Adipocyte (in vitro differentiated cells): Measurements from ENCODE around the gene PIK3AP1.
A peak's percentile ranks its signal among the peaks of the same experiment; 100 is the strongest.
"Not testable (repeated sequence)": the region's sequence is repeated elsewhere in the genome, so short reads cannot be mapped to it uniquely, and the experiment has no call there.

ENCODE experiments used
- DNase-seq: peaks from one replicate; pipeline ENCODE4 v3.0.0-alpha.2; 2015; ENCODE audit warnings: low read depth
- H3K27me3 ChIP-seq: replicated peaks from 2 replicates; pipeline ENCODE4 v1.7.0; 2013; ENCODE audit warnings: mild to moderate bottlenecking, low read length, moderate library complexity; ENCODE audit not compliant: control insufficient read depth, insufficient read depth
- H3K36me3 ChIP-seq: 2 replicates; pipeline ENCODE4 v1.7.0; 2013; ENCODE audit warnings: low read length, mild to moderate bottlenecking, moderate library complexity; ENCODE audit not compliant: control insufficient read depth, insufficient read depth, severe bottlenecking
- H3K4me1 ChIP-seq: 2 replicates; pipeline ENCODE4 v1.7.0; 2013; ENCODE audit warnings: mild to moderate bottlenecking, low read length, moderate library complexity; ENCODE audit not compliant: control insufficient read depth, insufficient read depth
- H3K4me3 ChIP-seq: 2 replicates; pipeline ENCODE4 v1.7.0; 2013; ENCODE audit warnings: mild to moderate bottlenecking, low read length, moderate library complexity
- H3K9ac ChIP-seq: 2 replicates; pipeline ENCODE4 v1.7.0; 2013; ENCODE audit warnings: mild to moderate bottlenecking, low read length, moderate library complexity
- H3K9me3 ChIP-seq: 2 replicates; pipeline ENCODE4 v1.7.0; 2013; ENCODE audit warnings: mild to moderate bottlenecking, low read length, moderate library complexity; ENCODE audit not compliant: control insufficient read depth

The PIK3AP1 gene

GRCh38 chr10:96584035-96584434, 136.3 kb downstream of the PIK3AP1 start:
- H3K27me3 ChIP-seq: no peaks in the 10 kb centered on the region
- DNase-seq: no peak
- no peaks in the 10 kb centered on the region for H3K36me3 ChIP-seq
- H3K9ac ChIP-seq: no peak overlapping the region
- no peaks in the 10 kb centered on the region for H3K9me3 ChIP-seq
- peaks cover 63% of the 10 kb centered on the region for H3K4me1 ChIP-seq
- peak overlapping the region; percentile 51 for H3K4me3 ChIP-seq

- Histone ChIP-seq H3K9me3 (no peaks in the 10 kb centered on the region), H3K36me3 (peaks cover 3% of the 10 kb centered on the region), H3K9ac (no peak overlapping the region), H3K27me3 (no peaks in the 10 kb centered on the region), H3K4me3 (no peak overlapping the region), H3K4me1 (peaks cover 38% of the 10 kb centered on the region)
- no peak for DNase-seq
Measured at GRCh38 chr10:96579133-96579532, 141.2 kb downstream of the PIK3AP1 start.

GRCh38 chr10:96578633-96579032, 141.7 kb downstream of the PIK3AP1 start:
- no peak for DNase-seq
- H3K4me1 ChIP-seq: peaks cover 35% of the 10 kb centered on the region
- peaks cover 3% of the 10 kb centered on the region for H3K36me3 ChIP-seq
- H3K9me3 ChIP-seq: no peaks in the 10 kb centered on the region
- H3K4me3 ChIP-seq: no peak overlapping the region
- H3K9ac ChIP-seq: no peak overlapping the region
- H3K27me3 ChIP-seq: no peaks in the 10 kb centered on the region

GRCh38 chr10:96578022-96578421, 142.3 kb downstream of the PIK3AP1 start:
- peaks cover 3% of the 10 kb centered on the region for H3K36me3 ChIP-seq
- no peak overlapping the region for H3K9ac ChIP-seq
- no peaks in the 10 kb centered on the region for H3K9me3 ChIP-seq
- H3K4me1 ChIP-seq: peaks cover 35% of the 10 kb centered on the region
- no peak for DNase-seq
- no peaks in the 10 kb centered on the region for H3K27me3 ChIP-seq
- no peak overlapping the region for H3K4me3 ChIP-seq

- H3K27me3 ChIP-seq: no peaks in the 10 kb centered on the region
- H3K36me3 ChIP-seq: peaks cover 6% of the 10 kb centered on the region
- no peak overlapping the region for H3K4me3 ChIP-seq
- no peaks in the 10 kb centered on the region for H3K9me3 ChIP-seq
- DNase-seq: no peak
- peaks cover 30% of the 10 kb centered on the region for H3K4me1 ChIP-seq
- H3K9ac ChIP-seq: no peak overlapping the region
Measured at GRCh38 chr10:96577069-96577468, 143.2 kb downstream of the PIK3AP1 start.

GRCh38 chr10:96576277-96576980, 143.9 kb downstream of the PIK3AP1 start:
- no peaks in the 10 kb centered on the region for H3K27me3 ChIP-seq
- H3K4me1 ChIP-seq: peaks cover 24% of the 10 kb centered on the region
- no peaks in the 10 kb centered on the region for H3K9me3 ChIP-seq
- H3K9ac ChIP-seq: no peak overlapping the region
- H3K4me3 ChIP-seq: no peak overlapping the region
- no peak for DNase-seq
- peaks cover 6% of the 10 kb centered on the region for H3K36me3 ChIP-seq

- H3K9me3 ChIP-seq, H3K36me3 ChIP-seq, H3K9ac ChIP-seq, H3K4me3 ChIP-seq, DNase-seq, H3K27me3 ChIP-seq: not testable (repeated sequence)
- peaks cover 11% of the 10 kb centered on the region for H3K4me1 ChIP-seq
Measured at GRCh38 chr10:96574564-96574963, 145.8 kb downstream of the PIK3AP1 start.

GRCh38 chr10:96573036-96573435, 147.3 kb downstream of the PIK3AP1 start:
- Histone ChIP-seq H3K9ac (no peak overlapping the region), H3K36me3 (peaks cover 9% of the 10 kb centered on the region), H3K9me3 (no peaks in the 10 kb centered on the region), H3K4me1 (peaks cover 2% of the 10 kb centered on the region), H3K27me3 (no peaks in the 10 kb centered on the region), H3K4me3 (no peak overlapping the region)
- DNase-seq: no peak

GRCh38 chr10:96570983-96571964, 149.0 kb downstream of the PIK3AP1 start:
- H3K27me3 ChIP-seq: no peaks in the 10 kb centered on the region
- H3K9me3 ChIP-seq: no peaks in the 10 kb centered on the region
- H3K4me1 ChIP-seq: peaks cover 3% of the 10 kb centered on the region
- H3K36me3 ChIP-seq: peaks cover 9% of the 10 kb centered on the region
- no peak overlapping the region for H3K4me3 ChIP-seq
- no peak overlapping the region for H3K9ac ChIP-seq
- DNase-seq: no peak

GRCh38 chr10:96570511-96570910, 149.8 kb downstream of the PIK3AP1 start:
- Histone ChIP-seq H3K4me1 (peaks cover 10% of the 10 kb centered on the region), H3K4me3 (no peak overlapping the region), H3K9ac (no peak overlapping the region), H3K9me3 (no peaks in the 10 kb centered on the region), H3K27me3 (no peaks in the 10 kb centered on the region), H3K36me3 (peaks cover 6% of the 10 kb centered on the region)
- no peak for DNase-seq

- Histone ChIP-seq H3K4me3 (no peak overlapping the region), H3K9ac (no peak overlapping the region), H3K36me3 (peaks cover 18% of the 10 kb centered on the region), H3K27me3 (no peaks in the 10 kb centered on the region), H3K4me1 (peaks cover 10% of the 10 kb centered on the region), H3K9me3 (no peaks in the 10 kb centered on the region)
- DNase-seq: no peak
Measured at GRCh38 chr10:96568402-96568801, 151.9 kb downstream of the PIK3AP1 start.
